Cardiac muscle cell (in vitro differentiated cells and primary cell): Measurements from ENCODE around the gene ACAA1. TPM values are rescaled to one million over a fixed set of nuclear protein-coding genes. Genes with fewer than 3 reads are reported as not detected.

ENCODE experiments used
- DNase-seq, 2 donors: peaks; one replicate each; pipeline versions ENCODE4 v3.0.0 to v3.0.0-alpha.2; 2010 to 2017; ENCODE audit warnings: low read depth in 1 of 2, low spot score in 1 of 2
- H3K27ac ChIP-seq: fragments of 200-600 bp; sonication (generic); 2 replicates; pipeline ENCODE4 v1.5.1; 2016
- H3K27me3 ChIP-seq: fragments of 200-600 bp; sonication (generic); 2 replicates; pipeline ENCODE4 v1.6.0; 2016; ENCODE audit warnings: control low read depth
- H3K36me3 ChIP-seq: fragments of 200-600 bp; sonication (generic); 2 replicates; pipeline ENCODE4 v1.5.1; 2016; ENCODE audit warnings: control low read depth
- H3K4me1 ChIP-seq: fragments of 200-600 bp; sonication (generic); 2 replicates; pipeline ENCODE4 v1.8.1; 2017; ENCODE audit warnings: low read depth, mild to moderate bottlenecking, mixed run types
- H3K4me3 ChIP-seq: fragments of 200-600 bp; sonication (generic); 2 replicates; pipeline ENCODE4 v1.5.1; 2016; ENCODE audit warnings: mild to moderate bottlenecking
- H3K9me3 ChIP-seq: fragments of 200-600 bp; sonication (generic); 2 replicates; pipeline ENCODE4 v1.5.1; 2017; ENCODE audit warnings: low read depth, mild to moderate bottlenecking, control low read depth
- CTCF ChIP-seq: IDR thresholded peaks from 2 replicates; pipeline ENCODE4 v1.5.1; 2012; ENCODE audit warnings: low read depth, mild to moderate bottlenecking, low read length
- polyA plus RNA-seq: library from polyadenylated mRNA; unstranded; fragments of >200 nt; fragmentation: Nextera tagmentation; extraction: Ambion mirVana; gene quantifications from 2 replicates; pipeline ENCODE4 v1.2.1, GENCODE V29; 2016
- total RNA-seq: library from RNA; depleted of rRNA; stranded (reverse); fragments of >200 nt; gene quantifications from 2 replicates; pipeline ENCODE4 v1.2.3, GENCODE V29; 2016

ACAA1 gene
- total and polyA plus RNA-seq, 2 experiments from 2014 or later, result 62.8 to 104 TPM

GRCh38 chr3:38114052-38114874 is 22.7 kb downstream of the ACAA1 start:
- no peaks in the 10 kb centered on the region for H3K4me1 ChIP-seq
- DNase-seq, result no peak
- TF ChIP-seq CTCF, result no peak
- H3K27ac ChIP-seq, result no peak overlapping the region
- H3K4me3 ChIP-seq, result no peak overlapping the region
- no peaks in the 10 kb centered on the region for H3K36me3 ChIP-seq
- no peaks in the 10 kb centered on the region for H3K27me3 ChIP-seq
- H3K9me3 ChIP-seq, result no peaks in the 10 kb centered on the region

DNA sequence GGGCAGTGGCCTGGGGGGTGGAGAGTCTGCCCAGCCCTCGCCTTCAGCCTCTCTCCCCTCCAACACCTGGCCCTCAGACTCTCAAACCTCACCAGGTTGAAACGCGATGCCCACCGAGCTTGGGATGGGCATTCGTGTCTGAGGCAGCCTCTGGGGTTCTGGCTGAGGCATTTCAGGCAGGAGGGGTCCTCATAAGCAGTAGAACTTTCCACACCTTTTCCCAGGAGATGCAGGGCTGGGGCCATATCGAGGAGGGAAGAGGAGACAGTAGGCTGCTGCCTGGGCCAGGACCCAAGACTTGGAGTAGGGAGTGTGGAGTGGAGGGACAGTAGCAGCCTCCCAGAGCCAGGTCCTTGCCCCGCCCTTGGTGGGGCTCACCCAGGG is 24.6 kb downstream of the ACAA1 start:
- no peak for DNase-seq
- no peak for TF ChIP-seq CTCF
- Histone ChIP-seq H3K9me3 (no peaks in the 10 kb centered on the region), H3K27ac (no peak overlapping the region), H3K36me3 (no peaks in the 10 kb centered on the region), H3K4me1 (no peaks in the 10 kb centered on the region), H3K27me3 (no peaks in the 10 kb centered on the region), H3K4me3 (no peak overlapping the region)

DNA sequence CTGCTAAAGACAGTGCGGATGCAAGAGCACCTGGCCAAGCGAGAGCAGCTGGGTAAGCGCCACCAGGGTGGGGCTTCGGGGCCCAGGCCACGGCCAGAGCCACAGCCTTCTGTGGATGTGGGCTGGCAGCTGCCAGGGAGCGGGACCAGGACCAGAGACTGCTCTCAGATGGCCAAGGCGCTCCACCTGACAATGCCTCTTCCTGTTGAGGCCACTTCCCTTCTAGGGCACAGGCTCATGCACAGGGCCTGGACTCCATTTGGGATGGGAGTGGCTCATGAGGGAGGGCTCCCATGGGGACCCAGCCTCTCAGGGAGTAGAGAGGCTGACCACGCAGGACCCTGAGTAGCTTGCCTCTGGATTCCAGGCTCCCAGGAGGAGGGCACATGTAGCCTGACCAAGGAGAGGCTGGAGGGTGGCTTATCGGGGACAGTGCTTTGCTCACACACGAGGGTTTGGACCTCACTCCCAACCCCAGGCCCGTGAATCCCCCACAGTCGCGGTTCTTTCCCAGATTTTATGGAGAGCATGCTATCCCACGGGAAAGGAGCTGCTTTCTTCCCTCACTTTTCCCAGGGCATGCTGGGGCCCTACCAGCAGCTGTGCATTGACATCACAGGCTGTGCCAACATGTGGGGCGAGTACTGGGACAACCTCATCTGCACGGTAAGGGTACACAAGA is 25.1 kb downstream of the ACAA1 start:
- no peak for TF ChIP-seq CTCF
- DNase-seq, result no peak
- no peak overlapping the region for H3K27ac ChIP-seq

GRCh38 chr3:38111201-38111600 is 25.7 kb downstream of the ACAA1 start:
- no peaks in the 10 kb centered on the region for H3K27me3 ChIP-seq
- H3K4me3 ChIP-seq, result no peak overlapping the region
- TF ChIP-seq CTCF, result no peak

More for the DNA sequence above, 25.1 kb downstream of the ACAA1 start:
- H3K27me3 ChIP-seq, result no peaks in the 10 kb centered on the region
- H3K4me3 ChIP-seq, result no peak overlapping the region
- H3K9me3 ChIP-seq, result no peaks in the 10 kb centered on the region
- H3K36me3 ChIP-seq, result no peaks in the 10 kb centered on the region
- no peaks in the 10 kb centered on the region for H3K4me1 ChIP-seq

DNA sequence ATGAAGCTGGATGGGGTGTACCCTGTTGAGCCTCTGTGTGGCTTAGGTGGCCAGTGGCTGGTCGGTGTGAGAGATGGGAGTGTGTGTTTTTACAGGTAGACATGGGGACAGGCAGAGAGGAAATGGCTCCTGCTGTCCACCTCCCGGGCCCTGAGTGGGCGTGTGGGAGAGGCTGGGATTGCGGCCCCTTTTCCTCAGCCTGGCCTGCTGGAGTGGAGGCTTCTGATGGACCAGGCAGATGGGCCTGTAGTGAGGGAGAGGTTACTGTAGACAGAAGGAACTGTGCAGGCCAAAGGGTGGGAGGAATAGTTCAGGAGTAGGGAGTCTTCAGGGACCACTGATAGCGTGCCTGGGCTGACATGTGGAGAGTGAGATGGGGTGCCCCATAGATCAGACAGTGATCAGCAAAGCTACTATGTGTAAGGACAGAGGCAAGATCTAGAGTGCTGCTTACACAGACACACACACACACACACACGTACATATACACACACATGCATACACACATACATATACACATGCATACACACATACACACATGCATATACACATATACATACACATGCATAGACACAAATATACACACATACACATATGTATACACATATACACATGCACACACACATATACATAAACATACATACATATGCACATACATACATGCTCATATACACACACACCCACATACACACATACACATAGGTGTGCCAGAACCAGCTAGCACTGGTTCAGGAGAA is 26.4 kb downstream of the ACAA1 start:
- no peak overlapping the region for H3K4me3 ChIP-seq
- TF ChIP-seq CTCF, result no peak
- H3K4me1 ChIP-seq, result no peaks in the 10 kb centered on the region
- H3K36me3 ChIP-seq, result no peaks in the 10 kb centered on the region
- H3K9me3 ChIP-seq, result no peaks in the 10 kb centered on the region
- no peaks in the 10 kb centered on the region for H3K27me3 ChIP-seq
- DNase-seq, result no peak
- H3K27ac ChIP-seq, result no peak overlapping the region

More at GRCh38 chr3:38111201-38111600, 25.7 kb downstream of the ACAA1 start:
- H3K9me3 ChIP-seq, result no peaks in the 10 kb centered on the region
- no peaks in the 10 kb centered on the region for H3K36me3 ChIP-seq
- H3K27ac ChIP-seq, result no peak overlapping the region
- H3K4me1 ChIP-seq, result no peaks in the 10 kb centered on the region
- no peak for DNase-seq
